NT2/D1 (cell line): ENCODE measurements around the gene PDXDC1.
"Not testable (repeated sequence)": the region's sequence is repeated elsewhere in the genome, so short reads cannot be mapped to it uniquely, and the experiment has no call there.

Experiments
- YY1 ChIP-seq: IDR thresholded peaks from 2 replicates; pipeline ENCODE4 v1.6.1; 2011; ENCODE audit not compliant: insufficient read length, insufficient read depth
- ZNF274 ChIP-seq: IDR thresholded peaks from 2 replicates; pipeline ENCODE4 v1.6.1; 2011; ENCODE audit warnings: mild to moderate bottlenecking, low read depth, low read length

DNA sequence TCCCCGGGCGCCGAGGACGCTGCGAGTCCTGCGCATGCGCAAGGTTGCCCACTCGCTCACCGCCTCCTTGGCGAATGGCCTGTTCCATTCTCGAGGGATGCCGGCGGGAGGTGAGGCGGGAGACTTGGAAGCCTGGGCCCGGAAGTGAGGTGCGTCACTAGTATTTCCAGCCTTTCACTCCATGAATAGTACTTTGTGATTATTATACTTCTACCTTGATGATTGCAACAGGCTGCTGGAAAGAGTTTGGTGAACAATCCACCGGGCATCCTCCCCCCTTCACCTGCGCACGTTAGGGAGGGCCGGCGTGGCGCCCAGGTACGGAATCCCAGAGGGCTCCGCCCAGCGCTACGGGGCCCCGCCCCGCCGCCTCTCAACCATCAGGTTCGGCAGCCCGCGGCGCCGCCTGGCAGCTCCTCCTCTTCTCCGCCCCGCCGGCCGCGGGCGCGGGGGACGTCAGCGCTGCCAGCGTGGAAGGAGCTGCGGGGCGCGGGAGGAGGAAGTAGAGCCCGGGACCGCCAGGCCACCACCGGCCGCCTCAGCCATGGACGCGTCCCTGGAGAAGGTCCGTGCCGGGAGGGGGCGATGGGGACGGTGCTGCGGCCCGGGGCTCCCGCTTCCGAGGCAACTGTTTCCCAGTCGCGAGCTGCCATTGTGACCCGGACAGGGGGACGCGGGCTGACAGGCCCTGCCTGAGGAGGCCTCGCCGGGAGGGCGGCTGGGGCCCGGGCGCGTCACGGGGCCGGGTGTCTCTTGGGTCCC lies at the start of gene PDXDC1:
- not testable (repeated sequence) for TF ChIP-seq YY1, ZNF274
